SU-DHL-6 (cell line): ENCODE measurements around the gene C3orf22.

Source experiments
- H2AFZ ChIP-seq: fragments of 200-600 bp; sonication (generic); 2 replicates; pipeline ENCODE4 v1.6.1; 2014; ENCODE audit warnings: low read depth, mild to moderate bottlenecking, moderate library complexity, mixed read lengths, antibody characterized with exemption, low read length; ENCODE audit not compliant: severe bottlenecking
- H3F3A ChIP-seq: fragments of 200-600 bp; shearing (Covaris generic); 2 replicates; pipeline ENCODE4 v1.6.0; 2016; ENCODE audit warnings: antibody characterized with exemption, mild to moderate bottlenecking; ENCODE audit not compliant: insufficient read depth
- H3K27ac ChIP-seq: fragments of 200-600 bp; sonication (generic); 2 replicates; pipeline ENCODE4 v1.5.1; 2016; ENCODE audit warnings: low read depth, mild to moderate bottlenecking, low read length, moderate library complexity, mixed read lengths
- H3K27me3 ChIP-seq: fragments of 200-600 bp; sonication (generic), shearing (Covaris generic); 2 replicates; pipeline ENCODE4 v1.6.0; 2014; ENCODE audit warnings: mild to moderate bottlenecking, low read length
- H3K36me3 ChIP-seq: fragments of 200-600 bp; sonication (generic); 2 replicates; pipeline ENCODE4 v1.6.1; 2014; ENCODE audit warnings: mild to moderate bottlenecking, low read length, mixed read lengths
- H3K4me2 ChIP-seq: fragments of 300-600, 200-600 bp; shearing (Covaris generic), sonication (generic); 2 replicates; pipeline ENCODE4 v1.6.0; 2014; ENCODE audit warnings: low read length, low read depth, mild to moderate bottlenecking; ENCODE audit not compliant: poor library complexity, severe bottlenecking
- H3K4me3 ChIP-seq: fragments of 200-600 bp; sonication (generic); 2 replicates; pipeline ENCODE4 v1.5.1; 2014; ENCODE audit warnings: antibody characterized with exemption, low read length, mild to moderate bottlenecking, mixed read lengths; ENCODE audit not compliant: insufficient read depth, poor library complexity, severe bottlenecking
- H3K79me2 ChIP-seq: fragments of 200-600 bp; sonication (generic); 2 replicates; pipeline ENCODE4 v1.6.1; 2014; ENCODE audit warnings: mild to moderate bottlenecking, low read length, moderate library complexity; ENCODE audit not compliant: insufficient read depth
- H3K9ac ChIP-seq: fragments of 200-600 bp; sonication (generic); 2 replicates; pipeline ENCODE4 v1.7.0; 2014; ENCODE audit warnings: mild to moderate bottlenecking, low read length
- H3K9me2 ChIP-seq: fragments of 200-600 bp; sonication (generic); replicated peaks from 2 replicates; pipeline ENCODE4 v1.6.1; 2014; ENCODE audit warnings: low read length; ENCODE audit not compliant: insufficient read depth
- H3K9me3 ChIP-seq: fragments of 200-600 bp; sonication (generic); 2 replicates; pipeline ENCODE4 v1.6.1; 2014; ENCODE audit warnings: low read length, mixed read lengths; ENCODE audit not compliant: insufficient read depth
- H4K20me1 ChIP-seq: fragments of 200-600 bp; sonication (generic); 2 replicates; pipeline ENCODE4 v1.6.1; 2014; ENCODE audit warnings: low read depth, mild to moderate bottlenecking, antibody characterized with exemption, low read length, moderate library complexity, mixed read lengths
- CTCF ChIP-seq: fragments of 200-600 bp; sonication (generic); IDR thresholded peaks from one replicate; pipeline ENCODE4 v1.5.1; 2017; ENCODE audit warnings: antibody characterized with exemption, mild to moderate bottlenecking, low read length, moderate library complexity; ENCODE audit not compliant: insufficient read depth, poor library complexity, severe bottlenecking
- EZH2phosphoT487 ChIP-seq: fragments of 200-600 bp; sonication (generic), shearing (Covaris generic); conservative IDR thresholded peaks from 2 replicates; pipeline ENCODE4 v1.6.1; 2018; ENCODE audit warnings: mild to moderate bottlenecking, antibody characterized with exemption, low read length, moderate library complexity, mixed read lengths

The C3orf22 gene

GRCh38 chr3:126518779-126519177, 40.0 kb downstream of the C3orf22 start:
- H3K27me3 ChIP-seq, result no peaks in the 10 kb centered on the region
- no peaks in the 10 kb centered on the region for H3F3A ChIP-seq
- no peaks in the 10 kb centered on the region for H3K9me2 ChIP-seq
- TF ChIP-seq EZH2phosphoT487 (no peak), CTCF (no peak)
- no peaks in the 10 kb centered on the region for H3K9me3 ChIP-seq
- no peak overlapping the region for H3K4me3 ChIP-seq
- no peaks in the 10 kb centered on the region for H4K20me1 ChIP-seq
- no peaks in the 10 kb centered on the region for H3K36me3 ChIP-seq
- H3K4me2 ChIP-seq, result no peak overlapping the region
- no peaks in the 10 kb centered on the region for H3K79me2 ChIP-seq
- H3K9ac ChIP-seq, result no peak overlapping the region
- no peak overlapping the region for H3K27ac ChIP-seq
- no peak overlapping the region for H2AFZ ChIP-seq

DNA sequence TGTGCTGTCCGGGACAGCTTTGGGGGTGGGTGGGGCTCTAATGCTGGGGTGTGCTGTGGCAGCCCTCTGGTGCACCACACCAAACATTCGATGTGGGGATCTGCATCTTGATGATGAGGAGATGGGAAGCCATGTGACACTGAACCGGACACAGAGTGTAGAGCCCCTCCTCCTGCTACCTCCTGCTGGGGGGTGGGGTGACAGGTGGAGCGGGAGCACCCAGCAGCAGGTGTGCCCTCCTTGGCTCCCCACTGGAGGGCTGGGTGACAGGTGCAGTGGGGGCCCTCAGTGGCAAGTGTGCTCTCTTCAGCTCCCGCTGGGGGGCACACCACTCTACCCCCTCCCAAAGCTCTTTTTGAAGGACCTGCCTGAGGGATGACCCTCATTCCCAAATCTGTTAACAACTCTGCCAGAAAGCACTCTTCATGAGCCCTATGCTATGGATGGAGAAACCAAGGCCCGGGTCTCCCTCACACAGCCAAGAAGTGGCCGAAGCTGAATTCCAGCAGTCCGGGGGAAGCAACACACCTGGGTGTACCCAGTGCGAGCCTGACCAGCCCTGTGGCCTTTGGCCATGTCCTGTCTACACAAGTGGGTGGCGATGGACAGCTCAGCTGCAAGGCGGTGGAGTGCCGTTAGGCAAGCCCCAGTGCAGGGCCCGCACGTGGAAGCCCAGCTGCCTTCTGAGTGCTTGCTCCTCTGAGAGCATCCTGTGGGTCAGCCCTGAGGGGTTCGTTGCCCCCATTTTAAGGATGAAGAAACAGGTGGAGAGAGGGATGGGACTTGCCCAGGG, 40.5 kb downstream of the C3orf22 start:
- Histone ChIP-seq H3K79me2 (no peaks in the 10 kb centered on the region), H3F3A (no peaks in the 10 kb centered on the region), H4K20me1 (no peaks in the 10 kb centered on the region), H3K4me3 (no peak overlapping the region), H2AFZ (no peak overlapping the region), H3K9me3 (no peaks in the 10 kb centered on the region), H3K27me3 (no peaks in the 10 kb centered on the region), H3K27ac (no peak overlapping the region), H3K36me3 (no peaks in the 10 kb centered on the region), H3K9ac (no peak overlapping the region), H3K9me2 (no peaks in the 10 kb centered on the region), H3K4me2 (no peak overlapping the region)
- no peak for TF ChIP-seq CTCF
- TF ChIP-seq EZH2phosphoT487, result no peak

- Histone ChIP-seq H3K27ac (no peak within 1 kb of the TSS), H3K4me2 (no peak within 1 kb of the TSS), H3K9me3 (no peaks in the 10 kb centered on the region), H3K79me2 (no peaks in the 10 kb centered on the region), H4K20me1 (no peaks in the 10 kb centered on the region), H3K36me3 (no peaks in the 10 kb centered on the region), H3K27me3 (no peaks in the 10 kb centered on the region), H3K4me3 (no peak within 1 kb of the TSS), H3F3A (no peaks in the 10 kb centered on the region), H3K9me2 (no peaks in the 10 kb centered on the region), H3K9ac (no peak within 1 kb of the TSS), H2AFZ (no peak within 1 kb of the TSS)
- TF ChIP-seq EZH2phosphoT487, result no peak
- no peak for TF ChIP-seq CTCF
Observed at GRCh38 chr3:126517291-126517951, 41.3 kb downstream of the C3orf22 start, which contains the start of gene UROC1. Gene UROC1 (minus strand): TSS chr3:126517773. CDS start chr3:126517719, 54 bp downstream.
